OCI-LY1 (cell line): ENCODE data around the gene ZNF653.
A peak's percentile ranks its signal among the peaks of the same experiment; 100 is the strongest.

ENCODE experiments used
- H2AFZ ChIP-seq: fragments of 200-600 bp; sonication (generic), shearing (Covaris generic); 2 replicates; pipeline ENCODE4 v1.6.0; 2014; ENCODE audit warnings: antibody characterized with exemption, mild to moderate bottlenecking, low read length
- H3F3A ChIP-seq: fragments of 200-600 bp; sonication (generic), shearing (Covaris generic); 2 replicates; pipeline ENCODE4 v1.6.0; 2014; ENCODE audit warnings: mild to moderate bottlenecking, antibody characterized with exemption, low read length, moderate library complexity; ENCODE audit not compliant: insufficient read depth
- H3K27ac ChIP-seq: fragments of 200-600 bp; sonication (generic); 2 replicates; pipeline ENCODE4 v1.5.1; 2014; ENCODE audit warnings: low read length, mixed run types, mild to moderate bottlenecking, low read depth; ENCODE audit not compliant: poor library complexity, severe bottlenecking
- H3K27me3 ChIP-seq: fragments of 200-600 bp; sonication (generic); 2 replicates; pipeline ENCODE4 v1.6.0; 2014; ENCODE audit warnings: antibody characterized with exemption, mild to moderate bottlenecking, low read length, moderate library complexity; ENCODE audit not compliant: insufficient read depth
- H3K36me3 ChIP-seq: fragments of 200-600 bp; sonication (generic); 2 replicates; pipeline ENCODE4 v1.6.1; 2014; ENCODE audit warnings: mild to moderate bottlenecking, antibody characterized with exemption, low read length, moderate library complexity, mixed read lengths; ENCODE audit not compliant: insufficient read depth
- H3K4me1 ChIP-seq: fragments of 200-600 bp; sonication (generic); 2 replicates; pipeline ENCODE4 v1.5.1; 2014; ENCODE audit warnings: mild to moderate bottlenecking, low read length, moderate library complexity; ENCODE audit not compliant: insufficient read depth, severe bottlenecking
- H3K4me2 ChIP-seq: fragments of 200-600 bp; sonication (generic), shearing (Covaris generic); 2 replicates; pipeline ENCODE4 v1.6.1; 2014; ENCODE audit warnings: low read length
- H3K4me3 ChIP-seq: fragments of 200-600 bp; sonication (generic); 2 replicates; pipeline ENCODE4 v1.5.1; 2014; ENCODE audit warnings: low read length, low read depth, mild to moderate bottlenecking, mixed read lengths; ENCODE audit not compliant: poor library complexity, severe bottlenecking
- H3K79me2 ChIP-seq: fragments of 200-600 bp; shearing (Covaris generic); 2 replicates; pipeline ENCODE4 v1.6.1; 2016; ENCODE audit warnings: mixed run types, low read length, mixed read lengths; ENCODE audit not compliant: insufficient read depth
- H3K9ac ChIP-seq: fragments of 200-600 bp; sonication (generic), shearing (Covaris generic); 2 replicates; pipeline ENCODE4 v1.6.1; 2014; ENCODE audit warnings: mild to moderate bottlenecking, low read length, mixed read lengths
- H3K9me2 ChIP-seq: fragments of 200-600 bp; sonication (generic), shearing (Covaris generic); 2 replicates; pipeline ENCODE4 v1.6.1; 2014; ENCODE audit warnings: low read depth, mild to moderate bottlenecking, low read length, mixed read lengths
- H3K9me3 ChIP-seq: fragments of 200-600 bp; shearing (Covaris generic); 2 replicates; pipeline ENCODE4 v1.6.1; 2014; ENCODE audit warnings: low read length, mixed read lengths
- H4K20me1 ChIP-seq: fragments of 200-600 bp; sonication (generic), shearing (Covaris generic); 2 replicates; pipeline ENCODE4 v1.6.0; 2016; ENCODE audit warnings: mild to moderate bottlenecking, low read length; ENCODE audit not compliant: insufficient read depth
- CTCF ChIP-seq: fragments of 200-600 bp; sonication (generic), shearing (Covaris generic); IDR thresholded peaks from 2 replicates; pipeline ENCODE4 v1.5.1; 2017; ENCODE audit warnings: mild to moderate bottlenecking, antibody characterized with exemption, low read length, moderate library complexity, mixed read lengths
- EZH2 ChIP-seq: fragments of 200-600 bp; sonication (generic), shearing (Covaris generic); IDR thresholded peaks from 2 replicates; pipeline ENCODE4 v1.8.0; 2017; ENCODE audit warnings: borderline replicate concordance, mixed run types, mild to moderate bottlenecking, antibody characterized with exemption, low read length, moderate library complexity, mixed read lengths

Gene ZNF653

GRCh38 chr19:11552666-11553372 lies 47.2 kb upstream of the ZNF653 start:
- Histone ChIP-seq H3K4me1 (peaks cover 17% of the 10 kb centered on the region), H3K9me3 (no peaks in the 10 kb centered on the region), H3K9ac (no peak overlapping the region), H3K36me3 (peaks cover 30% of the 10 kb centered on the region), H3K4me3 (no peak overlapping the region), H3K4me2 (no peak overlapping the region), H3K9me2 (no peaks in the 10 kb centered on the region), H4K20me1 (no peaks in the 10 kb centered on the region), H3K79me2 (peaks cover 5% of the 10 kb centered on the region), H3K27ac (peak overlapping the region; percentile 43), H3K27me3 (no peaks in the 10 kb centered on the region), H3F3A (no peaks in the 10 kb centered on the region), H2AFZ (no peak overlapping the region)
- TF ChIP-seq CTCF = no peak

- no peaks in the 10 kb centered on the region for H3F3A ChIP-seq
- peaks cover 30% of the 10 kb centered on the region for H3K36me3 ChIP-seq
- peaks cover 9% of the 10 kb centered on the region for H3K4me1 ChIP-seq
- H3K9ac ChIP-seq = no peak overlapping the region
- no peak overlapping the region for H3K4me2 ChIP-seq
- no peak overlapping the region for H3K27ac ChIP-seq
- H2AFZ ChIP-seq = no peak overlapping the region
- H3K9me3 ChIP-seq = no peaks in the 10 kb centered on the region
- TF ChIP-seq CTCF (peak; percentile 41), EZH2 (no peak)
- H3K79me2 ChIP-seq = no peaks in the 10 kb centered on the region
- no peaks in the 10 kb centered on the region for H4K20me1 ChIP-seq
- no peak overlapping the region for H3K4me3 ChIP-seq
- H3K27me3 ChIP-seq = no peaks in the 10 kb centered on the region
- no peaks in the 10 kb centered on the region for H3K9me2 ChIP-seq
These were observed 46.1 kb upstream of the ZNF653 start for GRCh38 chr19:11551603-11552235.

- no peaks in the 10 kb centered on the region for H3K27me3 ChIP-seq
- no peak overlapping the region for H3K4me2 ChIP-seq
- peaks cover 7% of the 10 kb centered on the region for H3K4me1 ChIP-seq
- H3K9ac ChIP-seq = no peak overlapping the region
- H3K79me2 ChIP-seq = no peaks in the 10 kb centered on the region
- no peaks in the 10 kb centered on the region for H3K9me2 ChIP-seq
- H4K20me1 ChIP-seq = no peaks in the 10 kb centered on the region
- no peaks in the 10 kb centered on the region for H3K9me3 ChIP-seq
- no peak overlapping the region for H2AFZ ChIP-seq
- peaks cover 27% of the 10 kb centered on the region for H3K36me3 ChIP-seq
- TF ChIP-seq EZH2 (no peak), CTCF (no peak)
- H3F3A ChIP-seq = no peaks in the 10 kb centered on the region
- H3K27ac ChIP-seq = no peak overlapping the region
- H3K4me3 ChIP-seq = no peak overlapping the region
These were observed 44.6 kb upstream of the ZNF653 start for GRCh38 chr19:11550265-11550664.
